SU-DHL-6 (cell line): Measurements from ENCODE around the gene SIPA1.

ENCODE experiments used
- H2AFZ ChIP-seq: fragments of 200-600 bp; sonication (generic); 2 replicates; pipeline ENCODE4 v1.6.1; 2014; ENCODE audit warnings: low read depth, mild to moderate bottlenecking, moderate library complexity, mixed read lengths, antibody characterized with exemption, low read length; ENCODE audit not compliant: severe bottlenecking
- H3F3A ChIP-seq: fragments of 200-600 bp; shearing (Covaris generic); 2 replicates; pipeline ENCODE4 v1.6.0; 2016; ENCODE audit warnings: antibody characterized with exemption, mild to moderate bottlenecking; ENCODE audit not compliant: insufficient read depth
- H3K27ac ChIP-seq: fragments of 200-600 bp; sonication (generic); 2 replicates; pipeline ENCODE4 v1.5.1; 2016; ENCODE audit warnings: low read depth, mild to moderate bottlenecking, low read length, moderate library complexity, mixed read lengths
- H3K27me3 ChIP-seq: fragments of 200-600 bp; sonication (generic), shearing (Covaris generic); 2 replicates; pipeline ENCODE4 v1.6.0; 2014; ENCODE audit warnings: mild to moderate bottlenecking, low read length
- H3K36me3 ChIP-seq: fragments of 200-600 bp; sonication (generic); 2 replicates; pipeline ENCODE4 v1.6.1; 2014; ENCODE audit warnings: mild to moderate bottlenecking, low read length, mixed read lengths
- H3K4me2 ChIP-seq: fragments of 300-600, 200-600 bp; shearing (Covaris generic), sonication (generic); 2 replicates; pipeline ENCODE4 v1.6.0; 2014; ENCODE audit warnings: low read length, low read depth, mild to moderate bottlenecking; ENCODE audit not compliant: poor library complexity, severe bottlenecking
- H3K4me3 ChIP-seq: fragments of 200-600 bp; sonication (generic); 2 replicates; pipeline ENCODE4 v1.5.1; 2014; ENCODE audit warnings: antibody characterized with exemption, low read length, mild to moderate bottlenecking, mixed read lengths; ENCODE audit not compliant: insufficient read depth, poor library complexity, severe bottlenecking
- H3K79me2 ChIP-seq: fragments of 200-600 bp; sonication (generic); 2 replicates; pipeline ENCODE4 v1.6.1; 2014; ENCODE audit warnings: mild to moderate bottlenecking, low read length, moderate library complexity; ENCODE audit not compliant: insufficient read depth
- H3K9ac ChIP-seq: fragments of 200-600 bp; sonication (generic); 2 replicates; pipeline ENCODE4 v1.7.0; 2014; ENCODE audit warnings: mild to moderate bottlenecking, low read length
- H3K9me2 ChIP-seq: fragments of 200-600 bp; sonication (generic); replicated peaks from 2 replicates; pipeline ENCODE4 v1.6.1; 2014; ENCODE audit warnings: low read length; ENCODE audit not compliant: insufficient read depth
- H3K9me3 ChIP-seq: fragments of 200-600 bp; sonication (generic); 2 replicates; pipeline ENCODE4 v1.6.1; 2014; ENCODE audit warnings: low read length, mixed read lengths; ENCODE audit not compliant: insufficient read depth
- H4K20me1 ChIP-seq: fragments of 200-600 bp; sonication (generic); 2 replicates; pipeline ENCODE4 v1.6.1; 2014; ENCODE audit warnings: low read depth, mild to moderate bottlenecking, antibody characterized with exemption, low read length, moderate library complexity, mixed read lengths
- EZH2phosphoT487 ChIP-seq: fragments of 200-600 bp; sonication (generic), shearing (Covaris generic); conservative IDR thresholded peaks from 2 replicates; pipeline ENCODE4 v1.6.1; 2018; ENCODE audit warnings: mild to moderate bottlenecking, antibody characterized with exemption, low read length, moderate library complexity, mixed read lengths
- TF ChIP-seq, protein P1 (sequence below): fragments of 200-600 bp; sonication (generic); IDR thresholded peaks from one replicate; pipeline ENCODE4 v1.5.1; 2017; ENCODE audit warnings: antibody characterized with exemption, mild to moderate bottlenecking, low read length, moderate library complexity; ENCODE audit not compliant: insufficient read depth, poor library complexity, severe bottlenecking

The SIPA1 gene

DNA sequence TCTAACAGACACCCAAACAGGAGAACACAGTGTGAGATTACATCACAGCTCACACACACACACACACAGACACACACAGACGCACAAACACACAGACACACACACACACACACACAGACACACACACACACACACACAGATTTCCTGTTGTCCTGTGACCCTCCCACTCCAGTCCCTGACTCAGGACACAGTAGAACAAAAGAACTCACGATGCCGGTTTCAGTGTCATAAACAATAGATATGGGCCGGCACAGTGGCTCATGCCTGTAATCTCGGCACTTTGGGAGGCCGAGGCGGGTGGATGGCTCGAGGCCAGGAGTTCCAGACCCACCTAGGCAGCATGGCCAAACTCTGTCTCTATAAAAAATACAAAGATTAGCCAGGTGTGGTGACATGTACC is 60.3 kb downstream of the SIPA1 start:
- no peaks in the 10 kb centered on the region for H4K20me1 ChIP-seq
- H3K9me3 ChIP-seq = no peaks in the 10 kb centered on the region
- TF ChIP-seq, protein P1, sequence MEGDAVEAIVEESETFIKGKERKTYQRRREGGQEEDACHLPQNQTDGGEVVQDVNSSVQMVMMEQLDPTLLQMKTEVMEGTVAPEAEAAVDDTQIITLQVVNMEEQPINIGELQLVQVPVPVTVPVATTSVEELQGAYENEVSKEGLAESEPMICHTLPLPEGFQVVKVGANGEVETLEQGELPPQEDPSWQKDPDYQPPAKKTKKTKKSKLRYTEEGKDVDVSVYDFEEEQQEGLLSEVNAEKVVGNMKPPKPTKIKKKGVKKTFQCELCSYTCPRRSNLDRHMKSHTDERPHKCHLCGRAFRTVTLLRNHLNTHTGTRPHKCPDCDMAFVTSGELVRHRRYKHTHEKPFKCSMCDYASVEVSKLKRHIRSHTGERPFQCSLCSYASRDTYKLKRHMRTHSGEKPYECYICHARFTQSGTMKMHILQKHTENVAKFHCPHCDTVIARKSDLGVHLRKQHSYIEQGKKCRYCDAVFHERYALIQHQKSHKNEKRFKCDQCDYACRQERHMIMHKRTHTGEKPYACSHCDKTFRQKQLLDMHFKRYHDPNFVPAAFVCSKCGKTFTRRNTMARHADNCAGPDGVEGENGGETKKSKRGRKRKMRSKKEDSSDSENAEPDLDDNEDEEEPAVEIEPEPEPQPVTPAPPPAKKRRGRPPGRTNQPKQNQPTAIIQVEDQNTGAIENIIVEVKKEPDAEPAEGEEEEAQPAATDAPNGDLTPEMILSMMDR = no peak
- no peak for TF ChIP-seq EZH2phosphoT487
- no peaks in the 10 kb centered on the region for H3K79me2 ChIP-seq
- no peak overlapping the region for H3K4me3 ChIP-seq
- no peak overlapping the region for H3K4me2 ChIP-seq
- no peak overlapping the region for H3K9ac ChIP-seq
- H3K27ac ChIP-seq = no peak overlapping the region
- H2AFZ ChIP-seq = no peak overlapping the region
- no peaks in the 10 kb centered on the region for H3F3A ChIP-seq
- no peaks in the 10 kb centered on the region for H3K27me3 ChIP-seq
- H3K9me2 ChIP-seq = no peaks in the 10 kb centered on the region
- H3K36me3 ChIP-seq = no peaks in the 10 kb centered on the region

DNA sequence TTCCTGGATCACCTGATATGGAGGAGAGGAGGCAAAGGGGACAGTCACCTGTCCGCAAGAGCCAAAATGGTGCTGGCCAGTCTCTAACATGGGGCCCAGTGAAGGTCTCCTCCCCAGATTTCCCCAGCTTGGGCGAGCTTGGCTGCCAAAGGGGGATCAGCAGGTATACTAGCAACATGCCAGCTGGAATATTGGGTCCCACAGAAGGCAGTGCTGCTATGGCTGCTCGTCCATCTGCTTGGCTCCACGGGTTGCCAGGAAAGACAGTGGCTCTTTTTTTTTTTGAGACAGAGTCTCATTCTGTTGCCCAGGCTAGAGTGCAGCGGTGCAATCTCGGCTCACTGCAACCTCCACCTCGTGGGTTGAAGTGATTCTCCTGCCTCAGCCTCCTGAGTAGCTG is 61.4 kb downstream of the SIPA1 start:
- Histone ChIP-seq H3K9me2 (no peaks in the 10 kb centered on the region), H3K9me3 (no peaks in the 10 kb centered on the region), H3K4me2 (no peak overlapping the region), H3K9ac (no peak overlapping the region), H3K27ac (no peak overlapping the region), H3K79me2 (no peaks in the 10 kb centered on the region), H2AFZ (no peak overlapping the region), H3K36me3 (no peaks in the 10 kb centered on the region), H3F3A (no peaks in the 10 kb centered on the region), H4K20me1 (no peaks in the 10 kb centered on the region), H3K27me3 (no peaks in the 10 kb centered on the region), H3K4me3 (no peak overlapping the region)
- TF ChIP-seq, protein P1 = no peak
- TF ChIP-seq EZH2phosphoT487 = no peak

DNA sequence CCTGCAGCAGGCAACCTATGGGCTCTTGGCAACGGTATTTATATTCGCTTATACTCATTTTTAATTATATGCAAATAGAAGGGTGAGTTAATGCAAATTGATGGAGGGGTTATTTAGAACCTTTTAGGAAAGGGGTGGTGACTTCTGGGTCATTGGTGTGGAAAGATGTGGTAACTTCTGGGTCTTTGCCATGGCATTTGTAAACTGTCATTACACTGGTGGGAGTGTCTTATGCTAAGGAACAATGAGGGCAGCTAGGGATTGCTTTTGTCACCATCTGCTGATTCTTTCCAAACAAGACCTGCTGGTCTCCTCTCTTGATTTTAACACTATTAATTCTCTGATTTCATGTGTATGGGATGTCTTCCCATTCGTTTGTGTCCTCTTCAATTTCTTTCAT is 62.5 kb downstream of the SIPA1 start:
- Histone ChIP-seq H3K27ac (no peak overlapping the region), H3K9me2 (no peaks in the 10 kb centered on the region), H2AFZ (no peak overlapping the region), H3K4me2 (no peak overlapping the region), H3K9me3 (no peaks in the 10 kb centered on the region), H3K27me3 (no peaks in the 10 kb centered on the region), H3K9ac (no peak overlapping the region), H3K79me2 (no peaks in the 10 kb centered on the region), H4K20me1 (no peaks in the 10 kb centered on the region), H3F3A (no peaks in the 10 kb centered on the region), H3K4me3 (no peak overlapping the region), H3K36me3 (no peaks in the 10 kb centered on the region)
- TF ChIP-seq, protein P1 = no peak
- no peak for TF ChIP-seq EZH2phosphoT487
